Superior temporal gyrus (tissue), 1 donor: Measurements from ENCODE around the gene CNGB1.

Experiments used
- DNase-seq: peaks from one replicate; pipeline ENCODE4 v3.0.0-alpha.2; 2016; ENCODE audit errors: extremely low spot score

The CNGB1 gene

DNA sequence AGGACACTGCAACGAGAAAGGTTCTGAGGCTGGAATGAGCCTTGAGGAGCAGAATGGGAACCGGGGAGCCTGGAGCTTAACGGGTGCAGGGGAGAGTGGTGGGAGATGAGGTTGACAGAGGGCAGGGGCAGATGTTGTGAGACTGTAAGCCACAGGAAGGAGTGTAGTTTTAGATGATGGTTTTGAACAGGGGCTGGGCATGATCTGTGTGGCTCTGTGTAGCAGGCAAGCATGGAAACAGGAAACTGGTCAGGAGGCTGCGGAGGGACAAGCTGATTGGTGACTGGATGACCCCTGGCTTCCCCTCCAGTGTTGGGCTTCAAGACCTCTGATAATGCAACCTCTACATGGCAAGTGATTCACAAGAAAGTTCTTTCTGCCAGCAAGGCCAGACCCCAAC lies 1.4 kb upstream of the CNGB1 start:
- no peak for DNase-seq

DNA sequence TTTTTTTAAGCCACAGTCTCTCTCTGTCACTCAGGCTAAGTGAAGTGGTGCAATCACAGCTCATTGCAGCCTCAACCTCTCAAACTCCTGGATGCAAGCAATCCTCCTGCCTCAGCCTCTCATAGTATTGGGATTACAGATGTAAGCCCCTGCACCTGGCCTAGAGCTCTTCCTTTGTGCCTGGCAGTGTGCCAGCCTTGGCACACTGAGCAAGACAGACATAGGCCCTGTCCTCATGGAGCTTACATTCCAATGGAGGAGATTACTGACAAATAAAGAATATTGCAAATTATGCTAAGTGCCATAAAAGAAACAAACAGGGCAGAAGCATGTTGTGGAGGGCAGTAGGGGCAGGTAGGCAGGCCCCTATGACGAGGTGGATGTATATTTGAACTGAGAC lies 920 bp upstream of the CNGB1 start:
- no peak for DNase-seq

DNA sequence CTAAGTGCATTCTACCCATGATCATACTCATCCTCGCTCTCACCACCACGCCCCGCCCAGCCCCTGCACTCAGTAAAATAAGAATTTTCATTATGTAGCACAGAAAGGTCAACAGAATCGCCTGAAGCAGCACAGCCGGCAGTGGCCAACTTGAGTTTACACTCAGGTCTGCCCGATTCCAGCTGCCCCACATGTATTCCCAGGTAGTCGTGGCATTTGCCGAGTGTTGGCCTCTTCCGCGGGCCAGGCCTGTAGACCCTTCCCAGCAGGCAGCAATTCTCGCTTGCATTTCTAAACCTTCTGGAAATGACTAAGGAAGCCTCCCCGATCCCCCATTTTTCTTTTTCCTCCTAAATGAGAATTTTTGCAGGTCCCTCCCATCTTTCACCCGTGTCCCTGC lies 609 bp downstream of the CNGB1 start:
- no peak for DNase-seq

DNA sequence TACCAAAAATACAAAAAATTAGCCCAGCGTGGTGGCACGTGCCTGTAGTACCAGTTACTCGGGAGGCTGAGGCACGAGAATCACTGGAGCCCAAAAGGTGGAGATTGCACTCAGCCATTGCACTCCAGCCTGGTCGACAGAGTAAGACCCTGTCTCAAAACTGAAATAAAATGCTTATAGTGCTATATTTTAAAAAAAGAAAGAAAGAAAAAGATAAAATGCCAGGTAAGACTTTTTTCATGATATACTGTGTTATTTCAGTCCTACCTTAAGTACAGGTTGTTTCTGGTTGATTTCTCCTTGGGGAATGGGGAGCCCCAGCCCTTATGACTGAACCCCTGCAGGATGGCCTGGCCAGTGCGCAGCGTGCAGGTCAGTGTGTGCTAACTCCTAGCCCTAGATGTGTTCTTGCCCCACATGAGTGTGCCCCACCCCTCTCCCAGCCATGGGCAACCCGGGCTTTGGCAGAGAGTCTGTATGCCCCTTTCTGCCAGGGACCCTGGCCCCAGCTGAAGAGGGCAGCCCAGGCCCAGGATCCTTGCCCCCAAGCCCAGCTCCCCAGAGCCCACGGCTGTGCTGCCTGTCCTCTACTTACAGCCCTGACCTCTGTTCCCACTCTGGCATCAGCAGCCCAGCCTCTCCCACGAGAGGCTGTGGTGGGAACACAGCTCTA lies 1.3 kb downstream of the CNGB1 start:
- DNase-seq, result no peak

DNA sequence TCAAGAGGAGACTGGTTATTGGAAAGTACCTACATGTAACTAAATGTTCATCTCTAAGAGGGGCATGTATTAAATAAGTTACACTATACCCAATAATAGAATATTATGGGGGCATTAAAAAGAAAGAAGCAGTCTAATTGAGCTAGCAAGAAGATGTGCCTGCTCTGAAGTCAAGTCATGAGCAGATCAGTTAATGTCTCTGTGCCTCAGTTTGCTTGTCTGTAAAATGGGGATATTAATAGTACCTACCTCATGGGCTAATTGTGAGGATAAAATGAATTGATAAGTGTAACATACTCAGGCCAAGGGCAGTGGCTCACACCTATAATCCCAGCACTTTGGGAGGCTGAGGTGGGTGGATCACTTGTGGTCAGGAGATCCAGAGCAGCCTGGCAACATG lies 3.0 kb downstream of the CNGB1 start:
- no peak for DNase-seq

DNA sequence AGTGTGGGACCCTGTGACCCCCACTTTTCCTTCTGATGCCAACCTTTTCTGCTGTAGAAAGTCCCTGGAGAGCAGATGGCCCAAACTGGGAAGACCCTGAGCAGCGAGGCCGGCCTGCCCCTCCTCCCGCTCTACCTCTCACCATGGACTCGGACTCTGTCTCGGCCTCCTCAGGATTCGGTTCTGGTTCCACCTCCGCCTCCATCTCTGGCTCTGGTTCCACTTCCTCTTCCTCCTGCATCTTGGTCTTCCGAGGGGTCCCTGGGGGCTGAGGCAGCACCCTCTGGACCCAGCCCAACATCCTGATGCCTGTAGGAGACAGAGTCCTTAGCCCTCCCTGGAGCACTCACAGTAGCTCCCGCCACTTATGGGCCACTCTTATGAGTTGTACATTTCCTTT lies 3.9 kb downstream of the CNGB1 start:
- DNase-seq, result no peak

DNA sequence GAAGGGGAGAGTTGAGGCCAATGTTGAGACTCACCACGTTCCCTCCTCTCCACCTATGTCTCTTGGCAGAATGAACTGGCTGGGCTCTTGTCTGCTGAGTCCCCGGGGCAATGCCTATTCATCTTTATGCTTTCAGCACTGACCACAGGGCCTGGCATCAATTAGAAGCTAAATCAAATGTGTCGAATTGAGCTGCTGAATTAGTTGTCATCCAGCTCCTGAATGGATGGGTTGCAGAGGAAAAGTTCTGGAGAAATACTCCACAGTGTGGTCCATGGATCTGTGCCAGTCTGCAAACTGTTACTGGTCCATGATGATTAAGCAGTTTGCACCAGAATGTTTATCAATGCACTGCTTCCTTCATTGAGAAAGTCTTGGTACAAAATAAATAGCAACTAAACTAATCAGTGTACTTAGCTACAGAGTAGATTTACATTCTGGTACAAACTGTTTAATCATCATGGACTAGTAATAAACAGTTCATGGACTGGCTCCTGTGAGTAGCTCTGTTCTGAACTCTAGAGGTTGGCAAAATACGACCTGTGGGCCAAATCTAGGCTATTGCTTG lies 4.6 kb downstream of the CNGB1 start:
- DNase-seq, result no peak

DNA sequence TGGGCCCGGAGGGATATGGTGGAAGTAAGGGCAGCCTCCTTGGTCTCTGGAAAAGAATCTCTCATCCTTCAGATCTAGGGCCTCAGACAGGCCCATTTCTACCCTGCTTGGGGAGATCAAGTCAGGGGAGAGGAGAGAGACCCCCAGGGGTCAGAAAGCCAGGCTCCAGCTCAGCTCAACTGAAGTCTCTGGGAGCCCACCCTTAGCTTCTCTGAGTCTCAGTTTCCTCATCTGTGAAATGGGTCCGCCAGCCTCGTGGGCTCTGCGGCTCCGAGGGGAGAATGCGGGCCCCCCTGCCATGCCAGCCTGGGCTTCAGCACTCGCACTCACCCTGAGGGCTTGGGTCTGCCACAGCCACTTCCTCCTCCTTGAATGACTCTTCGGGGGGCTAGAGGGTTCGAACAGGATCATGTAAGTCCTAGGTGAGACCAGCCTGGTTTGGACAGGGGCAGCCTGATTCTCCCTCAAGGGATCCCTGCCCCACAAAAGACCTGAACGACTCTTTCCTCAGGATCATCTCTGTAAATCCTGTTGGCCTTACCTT lies 6.7 kb downstream of the CNGB1 start:
- DNase-seq, result no peak

DNA sequence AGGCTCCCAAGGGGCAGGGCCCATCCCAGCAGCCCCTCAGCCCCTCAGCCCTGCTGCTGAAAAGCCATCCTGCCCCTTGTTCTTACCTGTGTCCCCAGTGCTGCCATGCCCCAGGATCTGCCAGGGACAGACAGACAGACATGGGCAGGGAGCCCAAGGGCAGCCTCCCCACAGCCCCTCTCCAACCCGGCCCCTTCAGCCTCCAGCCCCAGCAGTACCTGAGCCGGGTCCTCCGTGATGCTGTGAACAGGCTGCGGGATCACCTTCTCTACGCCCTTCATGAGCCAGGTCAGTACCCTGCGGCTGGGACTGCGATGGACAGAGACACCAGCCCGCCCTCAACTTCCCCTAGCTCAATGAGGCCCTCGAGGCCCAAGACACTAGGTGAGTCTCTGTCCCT lies 8.2 kb downstream of the CNGB1 start:
- no peak for DNase-seq

DNA sequence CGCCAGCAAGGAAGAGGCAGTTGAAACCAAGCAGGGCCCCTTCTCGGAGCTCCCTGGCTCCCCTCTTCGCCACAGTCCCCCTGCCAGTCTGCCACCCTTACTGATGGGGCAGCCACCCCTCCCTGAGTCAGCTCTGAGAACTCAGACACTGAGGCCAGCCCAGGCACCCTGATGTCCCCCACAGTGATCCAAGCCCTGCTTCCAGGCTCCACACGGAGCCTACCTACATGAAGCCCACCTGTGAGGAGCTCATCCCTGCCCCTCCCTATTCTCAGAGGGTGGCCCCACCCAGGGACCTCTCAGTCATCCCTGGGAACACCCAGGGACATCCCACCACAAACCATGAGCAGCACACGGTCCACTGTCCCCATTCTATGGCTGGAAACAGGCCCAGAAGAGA lies 8.9 kb downstream of the CNGB1 start:
- DNase-seq, result no peak

DNA sequence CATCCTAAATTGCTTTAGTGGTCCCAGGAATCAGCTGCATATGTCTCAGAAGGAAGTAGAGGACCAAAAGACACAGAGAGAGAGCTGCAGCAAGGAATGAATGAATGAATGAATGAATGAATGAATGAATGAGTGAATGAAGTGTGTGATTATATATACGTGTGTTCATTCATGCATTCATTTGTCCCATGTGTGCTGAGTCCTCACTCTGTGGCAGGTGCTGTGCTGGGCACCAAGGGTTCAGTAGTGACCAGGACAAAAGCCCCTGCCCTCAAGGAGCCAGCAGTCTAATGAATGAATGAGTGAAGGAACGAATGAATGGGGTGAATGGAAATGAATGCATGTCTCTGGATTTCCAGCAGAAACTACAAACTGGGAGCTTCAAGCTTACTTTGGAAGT lies 9.4 kb downstream of the CNGB1 start:
- no peak for DNase-seq

DNA sequence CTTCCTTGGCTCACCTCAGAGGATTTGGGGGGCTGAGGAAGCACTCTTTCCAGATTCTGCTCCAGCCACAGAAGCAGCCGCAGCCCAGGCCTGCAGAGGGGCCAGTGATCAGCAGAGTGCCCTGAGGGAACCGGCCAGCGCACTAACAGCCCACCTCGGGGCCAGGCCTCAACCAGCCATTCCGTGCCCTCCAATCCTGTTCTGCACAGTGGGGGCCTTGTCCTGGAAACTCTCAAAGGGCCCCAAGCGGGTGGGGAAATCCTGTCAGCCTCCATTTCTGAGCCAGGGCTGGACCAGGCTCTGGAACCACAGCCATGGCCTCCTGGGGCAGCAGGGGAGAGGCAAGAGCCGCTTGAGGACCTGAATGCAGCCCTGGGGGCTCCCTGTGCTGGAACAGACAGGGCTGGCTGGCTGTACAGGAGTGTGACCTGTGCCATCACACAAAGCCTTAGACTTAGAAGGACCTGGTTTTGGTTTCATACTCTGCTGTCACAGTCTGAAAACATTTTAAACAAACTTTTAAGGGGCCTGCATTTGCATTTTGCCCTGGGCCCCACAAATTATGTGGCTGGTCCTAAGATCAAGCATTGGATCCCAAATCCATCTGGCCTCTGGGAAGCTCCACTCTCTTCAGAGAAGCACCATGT lies 10.0 kb downstream of the CNGB1 start:
- DNase-seq, result no peak

DNA sequence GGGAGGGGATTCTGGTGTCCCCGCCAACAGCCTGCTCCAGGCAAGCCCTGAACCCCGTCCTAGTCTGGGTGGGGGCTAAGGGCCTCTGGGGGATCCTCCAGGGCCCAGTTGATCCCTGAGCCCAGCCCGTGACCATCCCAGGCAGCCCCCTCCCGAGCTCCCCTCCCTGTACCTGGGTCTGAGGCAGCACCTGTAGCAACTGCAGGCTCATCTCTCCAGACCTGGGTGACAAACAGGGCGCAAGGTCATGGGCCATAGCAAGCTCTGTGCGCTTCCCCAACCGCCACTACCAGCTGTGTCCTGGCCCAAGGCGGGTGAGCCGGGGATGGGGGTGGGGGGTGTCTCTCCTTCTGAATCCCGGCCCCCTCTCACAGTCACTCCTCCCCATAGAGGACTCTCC lies 10.6 kb downstream of the CNGB1 start:
- DNase-seq, result no peak

DNA sequence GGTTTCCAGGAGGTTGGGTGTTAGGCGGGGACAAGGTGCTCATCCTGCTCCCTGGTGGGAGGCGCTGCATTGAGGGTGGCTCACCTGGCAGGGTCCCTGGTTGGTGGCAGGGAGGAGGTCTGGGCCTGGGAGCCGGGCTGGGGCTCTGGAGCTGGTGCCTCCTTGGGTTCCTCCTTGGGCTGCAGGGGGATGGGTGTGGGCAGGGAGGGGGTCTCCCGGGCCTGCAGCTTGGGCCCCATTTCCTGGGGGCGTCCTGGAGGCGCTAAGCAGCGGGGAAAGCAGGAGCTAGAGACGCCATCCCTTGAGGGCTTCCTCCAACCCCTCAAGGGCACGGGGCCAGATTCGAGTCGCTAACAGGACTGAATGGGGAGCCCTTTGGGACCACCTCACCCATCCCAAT lies 11.1 kb downstream of the CNGB1 start:
- no peak for DNase-seq

DNA sequence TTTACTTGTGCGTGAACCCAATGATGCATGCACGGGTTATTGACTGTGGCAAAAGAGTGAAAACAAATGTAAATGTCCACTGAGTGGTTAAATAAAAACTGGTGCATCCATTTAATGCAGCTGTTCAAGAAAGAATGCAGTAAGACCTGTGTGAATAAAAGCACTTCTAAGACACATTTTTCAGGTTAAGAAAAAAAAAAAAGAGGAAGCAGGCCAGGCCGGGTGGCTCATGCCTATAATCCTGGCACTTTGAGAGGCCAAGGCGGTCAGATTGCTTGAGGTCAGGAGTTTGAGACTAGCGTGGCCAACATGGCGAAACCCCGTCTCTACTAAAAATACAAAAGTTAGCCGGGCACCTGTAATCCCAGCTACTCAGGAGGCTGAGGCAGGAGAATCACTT lies 11.8 kb downstream of the CNGB1 start:
- no peak for DNase-seq

DNA sequence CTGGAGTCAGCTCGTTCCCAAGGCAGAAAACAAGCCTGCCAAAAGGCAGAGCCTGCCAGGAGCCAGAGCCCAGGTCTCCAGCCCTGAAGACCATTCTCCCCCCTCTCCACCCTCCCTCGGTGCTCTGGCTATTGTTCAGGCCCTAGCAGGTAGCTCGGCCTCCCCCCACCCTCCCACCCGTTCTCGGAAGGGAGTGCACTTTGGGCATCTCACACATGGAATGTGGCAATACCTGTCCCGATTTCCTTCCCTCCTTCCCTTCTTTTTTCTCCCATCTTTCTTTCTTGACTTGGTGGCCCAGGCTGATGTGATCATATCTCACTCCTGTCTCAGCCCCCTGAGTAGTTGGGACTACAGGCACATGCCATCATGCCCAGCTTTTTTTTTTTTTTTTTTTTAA lies 12.4 kb downstream of the CNGB1 start:
- DNase-seq, result no peak

DNA sequence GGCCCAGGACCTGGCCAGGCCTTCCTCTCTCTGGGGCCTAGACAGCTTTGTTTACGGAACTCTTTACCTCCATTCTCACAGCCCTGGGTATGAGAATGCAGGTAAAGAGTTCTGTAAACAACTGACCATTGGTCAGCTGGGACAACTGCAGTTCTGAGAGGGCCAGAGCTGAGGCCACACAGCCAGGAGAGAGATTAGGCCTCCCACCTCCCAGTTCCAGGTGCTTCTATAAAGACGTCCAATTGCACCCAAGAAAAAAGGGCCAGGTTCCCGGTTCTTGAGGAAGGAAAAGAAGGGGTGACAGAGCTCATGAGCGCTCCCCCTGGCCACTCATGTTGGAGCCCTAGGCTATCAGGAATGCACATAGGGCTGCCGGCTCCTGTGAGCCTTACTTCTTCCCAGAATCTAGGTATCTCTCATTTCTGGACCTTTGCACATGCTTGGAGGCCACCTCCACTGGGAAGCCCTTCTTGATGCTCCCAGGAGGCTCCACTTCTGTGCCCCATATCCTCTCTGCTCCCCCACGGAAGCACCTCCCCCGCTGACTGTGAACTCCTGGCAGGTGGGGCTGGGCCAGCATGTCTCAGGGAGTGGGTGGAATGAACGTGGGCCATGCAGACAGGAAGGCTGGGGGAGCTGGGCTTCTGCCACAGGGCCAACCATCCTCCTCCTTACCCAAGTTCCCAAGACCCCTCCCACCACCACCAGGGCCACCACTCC lies 13.1 kb downstream of the CNGB1 start:
- DNase-seq, result no peak

DNA sequence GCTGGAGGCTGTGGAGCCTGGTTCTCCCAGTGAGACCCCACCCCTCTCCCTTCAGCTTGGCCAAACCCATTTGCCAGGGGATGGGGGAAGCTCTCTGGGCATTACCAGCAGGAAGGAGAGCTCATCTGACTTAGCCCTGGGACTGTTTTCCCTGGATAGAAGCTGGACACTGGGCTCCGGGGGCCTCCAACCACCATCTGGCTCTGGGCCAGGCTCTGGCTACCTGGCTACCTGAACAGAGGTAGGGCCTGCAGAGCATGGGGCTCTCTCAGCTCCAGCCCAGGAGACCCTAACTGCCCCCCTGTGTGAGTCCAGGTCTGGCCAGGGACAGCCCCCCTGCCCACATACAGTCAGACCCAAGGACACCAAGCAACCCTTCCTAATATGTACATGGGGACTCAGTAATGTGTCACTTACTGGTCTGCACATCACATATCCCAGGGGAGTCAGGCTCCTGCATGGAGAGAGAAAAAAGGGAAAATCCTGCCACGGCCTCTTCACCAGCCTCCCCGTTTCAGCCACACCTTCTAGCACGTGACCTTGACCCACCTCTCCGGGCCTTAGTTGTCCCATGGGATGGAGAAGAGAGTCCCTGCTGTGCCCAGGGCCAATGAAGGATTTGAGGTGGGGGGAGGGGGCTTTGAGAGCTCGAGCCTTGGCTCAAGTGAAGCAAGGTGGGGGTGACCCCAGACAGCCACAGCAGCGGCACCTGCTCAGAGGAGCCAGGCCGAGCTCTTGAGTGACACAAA lies 13.8 kb downstream of the CNGB1 start:
- no peak for DNase-seq

DNA sequence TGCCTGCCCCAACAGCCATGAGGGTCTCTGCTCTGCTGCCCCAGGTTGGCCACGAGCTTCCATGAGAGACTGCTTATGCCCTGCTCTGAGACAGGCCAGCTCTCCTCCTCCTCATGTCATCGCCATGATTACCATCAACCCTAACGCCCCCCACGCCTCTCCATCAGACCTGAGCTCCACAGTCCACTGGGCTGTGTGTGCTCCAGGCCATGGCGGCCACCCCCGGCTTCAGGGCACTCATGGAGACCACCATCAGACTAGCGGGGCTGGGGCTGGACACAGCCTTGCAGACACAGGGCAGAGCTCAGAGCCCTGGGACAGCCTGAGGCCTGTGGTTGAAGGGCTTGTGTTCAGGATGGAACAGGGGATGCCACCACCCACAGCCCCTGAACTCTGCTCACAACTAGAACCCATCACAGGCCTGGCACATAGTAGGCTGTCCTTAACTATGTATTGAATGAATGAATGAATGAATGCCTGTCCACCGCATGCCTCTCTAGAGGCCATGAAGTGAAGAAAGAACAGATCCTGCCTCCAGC lies 14.6 kb downstream of the CNGB1 start:
- no peak for DNase-seq

DNA sequence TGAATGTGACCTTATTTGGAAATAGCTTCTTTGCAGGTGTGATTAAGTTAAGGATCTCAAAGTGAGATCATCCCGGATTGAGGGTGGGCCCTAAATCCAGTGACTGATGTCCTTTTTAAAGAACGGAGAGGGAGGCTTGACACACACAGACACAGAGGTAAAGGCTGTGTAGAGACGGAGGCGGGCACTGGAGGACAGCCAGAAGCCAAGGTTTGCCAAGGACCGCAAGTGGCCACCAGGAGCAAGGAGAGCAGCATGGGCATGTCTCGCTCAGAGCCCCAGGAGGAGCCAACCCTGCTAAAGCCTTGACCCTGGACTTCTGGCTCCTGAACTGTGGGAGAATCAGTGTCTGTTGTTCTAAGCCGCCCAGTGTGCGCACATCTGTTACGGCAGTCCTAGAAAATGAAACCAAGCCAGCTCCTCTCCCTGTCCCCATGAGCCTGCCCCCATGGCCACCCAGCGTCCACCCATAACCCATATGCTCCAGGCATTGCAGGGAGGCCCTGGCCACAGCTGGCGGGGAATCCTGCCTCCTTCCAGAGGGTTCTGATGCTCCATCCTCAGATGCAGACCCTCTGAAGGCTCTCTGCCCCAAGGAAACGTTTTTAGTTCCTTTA lies 15.2 kb downstream of the CNGB1 start:
- DNase-seq, result no peak

DNA sequence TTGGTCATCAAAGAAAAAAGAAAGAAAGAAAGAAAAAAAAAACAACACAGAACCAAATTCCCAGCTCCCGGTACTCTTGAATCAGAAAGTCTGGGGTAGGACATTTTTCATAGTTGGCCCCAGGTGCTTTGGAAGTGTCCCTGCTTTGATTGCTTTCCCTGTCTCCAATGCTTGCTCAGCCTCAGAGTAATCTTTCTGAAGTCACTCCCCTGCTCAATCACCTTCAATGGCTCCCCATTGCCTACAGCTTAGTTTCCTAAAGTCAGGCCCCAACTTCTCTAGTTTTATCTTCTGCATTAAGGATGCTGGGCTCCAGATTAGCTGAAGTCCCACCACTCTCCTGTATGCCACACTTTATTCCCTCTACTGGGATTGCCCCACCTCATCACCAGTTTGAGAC lies 17.1 kb downstream of the CNGB1 start:
- DNase-seq, result no peak
